ENCODE results near the gene WSCD1.

The WSCD1 gene

DNA sequence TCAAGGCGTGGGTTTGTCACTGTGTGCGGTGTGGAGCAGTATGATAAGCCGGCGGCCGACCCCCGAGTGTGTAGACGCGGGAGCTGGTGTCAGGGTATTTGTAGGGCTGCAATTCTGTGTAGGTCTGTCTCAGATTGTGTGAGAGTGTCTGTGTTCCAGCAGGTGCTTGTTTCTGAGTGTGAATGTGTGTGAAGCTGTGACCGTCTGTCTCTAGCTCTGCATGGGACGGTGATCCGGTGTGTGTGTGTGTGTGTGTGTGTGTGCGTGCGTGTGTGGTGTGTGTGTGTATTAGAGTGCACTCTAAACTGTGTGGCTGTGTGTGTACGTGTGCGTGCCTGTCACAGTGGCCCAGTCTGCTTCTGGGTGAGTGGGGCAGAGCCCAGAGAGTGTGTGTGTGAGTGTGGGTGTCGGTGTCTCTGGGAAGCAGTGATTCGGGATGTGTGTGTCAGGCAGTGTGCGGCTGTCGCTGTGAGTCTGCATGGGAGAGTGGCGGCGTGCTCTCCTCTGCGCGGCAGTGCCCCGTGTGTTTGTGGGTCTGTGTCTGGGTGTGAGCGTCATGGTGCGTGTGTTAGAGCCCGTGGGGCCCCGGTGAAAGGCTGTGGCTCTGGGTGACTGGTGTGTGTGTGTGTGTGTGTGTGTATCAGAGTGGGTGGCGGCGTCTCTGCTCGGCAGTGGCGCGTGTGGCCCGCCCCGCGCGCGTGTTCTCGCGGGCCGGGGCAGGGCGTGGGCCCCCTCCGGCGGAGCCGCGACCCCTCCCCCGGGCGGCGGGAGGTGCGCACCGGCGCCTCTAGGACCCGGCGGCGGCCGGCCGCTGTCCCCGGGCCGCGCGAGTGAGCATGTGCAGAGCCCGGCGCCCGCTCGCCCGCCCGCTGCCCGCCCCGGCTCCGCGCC is at the start of gene WSCD1:
Gene WSCD1, plus strand, starts transcription at position 841 of the 891 bp plus-strand sequence. CDS start 10,280 bp downstream, outside the sequence.
- DNase-seq: no peak

DNA sequence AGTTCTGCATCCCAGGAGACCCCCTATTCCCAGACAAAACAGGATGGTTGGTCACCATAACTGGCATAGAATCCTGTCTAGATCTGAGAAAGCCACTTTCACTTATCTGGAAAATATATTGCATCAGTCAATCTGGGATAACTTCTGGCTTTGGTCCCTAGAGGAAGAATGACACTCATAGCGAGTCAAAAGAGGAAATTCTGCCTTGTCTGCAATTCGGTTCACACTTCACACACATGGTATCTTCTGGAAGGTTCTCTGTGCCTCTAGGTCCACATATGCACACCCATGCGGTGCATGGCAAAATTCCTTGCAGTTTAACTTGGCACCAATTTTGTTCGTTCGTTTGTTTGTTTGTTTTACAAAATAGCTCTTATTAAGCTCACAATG is 49.2 kb upstream of the WSCD1 start:
- DNase-seq: no peak

DNA sequence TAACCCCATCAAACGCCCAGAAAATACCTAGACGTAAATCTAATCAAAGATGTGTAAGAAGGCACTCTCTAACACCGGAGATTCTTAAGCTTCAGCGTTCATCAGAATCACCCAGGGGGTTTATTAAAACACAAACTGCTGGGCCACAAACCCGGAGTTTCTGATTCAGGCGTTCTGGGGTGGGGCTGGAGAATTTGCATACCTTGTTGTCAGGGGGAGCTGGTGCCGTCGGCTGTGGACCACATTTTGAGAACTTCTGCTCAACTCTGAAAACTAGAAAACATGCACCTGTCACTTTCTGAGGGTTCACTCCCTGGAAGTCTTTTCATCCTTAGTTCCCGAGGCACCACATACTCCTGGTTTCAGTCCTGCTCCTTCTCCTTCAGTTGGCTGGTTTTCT is 48.6 kb upstream of the WSCD1 start:
- no peak for DNase-seq

DNA sequence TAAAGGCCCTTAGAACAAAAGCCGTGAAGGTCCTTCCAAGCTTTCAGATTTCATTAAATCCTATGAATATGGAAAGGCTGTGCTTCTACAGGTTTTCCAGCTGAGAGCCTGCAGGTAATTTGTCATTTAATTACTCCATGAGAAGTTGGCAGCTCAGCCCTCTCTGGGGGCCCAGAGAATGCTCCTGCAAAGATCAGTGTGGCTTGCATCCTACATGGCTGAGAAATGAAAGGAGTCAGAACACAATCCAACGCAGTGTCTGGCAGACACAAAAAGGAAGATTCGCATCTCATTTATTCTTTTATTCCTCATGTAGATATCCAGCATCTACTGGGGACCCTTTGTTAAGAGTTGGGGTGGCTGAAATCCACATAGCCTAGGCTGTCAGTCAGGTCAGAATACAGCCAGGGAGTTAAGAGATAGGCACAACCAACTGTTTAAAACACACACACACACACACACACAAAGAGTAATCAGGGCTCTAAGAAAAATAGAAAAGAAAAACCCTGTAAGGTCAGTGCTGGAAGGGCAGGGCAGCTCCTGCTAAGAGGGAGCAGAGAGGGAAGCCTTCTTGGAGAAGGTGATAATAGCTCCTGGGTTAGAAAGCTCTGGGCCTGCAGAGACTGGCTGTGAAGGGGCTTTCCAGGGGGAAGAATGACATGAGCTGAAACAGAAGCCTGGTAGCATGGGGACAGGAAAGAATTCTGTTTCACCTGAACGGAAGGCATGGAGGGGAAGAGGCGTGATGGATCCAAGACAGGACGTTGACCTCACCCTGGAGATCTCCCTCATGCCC is 46.9 kb upstream of the WSCD1 start:
- DNase-seq: no peak

DNA sequence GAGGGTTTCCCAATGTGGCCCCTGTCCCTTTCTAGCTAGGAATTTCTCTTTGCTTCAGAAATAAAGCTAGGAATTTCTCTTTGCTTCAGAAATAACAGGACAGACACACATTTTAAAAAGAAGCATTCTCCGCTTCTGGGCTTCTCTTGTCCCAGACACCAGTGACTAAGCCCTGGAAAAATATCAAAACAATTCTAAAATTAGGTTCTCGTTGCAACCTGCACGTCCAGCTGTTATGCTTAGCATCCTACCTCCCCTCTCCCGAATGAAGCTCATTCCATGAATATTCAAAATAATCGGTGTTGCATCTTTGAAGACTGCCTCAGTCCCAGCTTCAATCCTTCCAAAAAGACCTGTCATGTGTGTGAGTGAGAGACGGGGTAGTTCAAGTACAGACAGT is 45.6 kb upstream of the WSCD1 start:
- DNase-seq: no peak

DNA sequence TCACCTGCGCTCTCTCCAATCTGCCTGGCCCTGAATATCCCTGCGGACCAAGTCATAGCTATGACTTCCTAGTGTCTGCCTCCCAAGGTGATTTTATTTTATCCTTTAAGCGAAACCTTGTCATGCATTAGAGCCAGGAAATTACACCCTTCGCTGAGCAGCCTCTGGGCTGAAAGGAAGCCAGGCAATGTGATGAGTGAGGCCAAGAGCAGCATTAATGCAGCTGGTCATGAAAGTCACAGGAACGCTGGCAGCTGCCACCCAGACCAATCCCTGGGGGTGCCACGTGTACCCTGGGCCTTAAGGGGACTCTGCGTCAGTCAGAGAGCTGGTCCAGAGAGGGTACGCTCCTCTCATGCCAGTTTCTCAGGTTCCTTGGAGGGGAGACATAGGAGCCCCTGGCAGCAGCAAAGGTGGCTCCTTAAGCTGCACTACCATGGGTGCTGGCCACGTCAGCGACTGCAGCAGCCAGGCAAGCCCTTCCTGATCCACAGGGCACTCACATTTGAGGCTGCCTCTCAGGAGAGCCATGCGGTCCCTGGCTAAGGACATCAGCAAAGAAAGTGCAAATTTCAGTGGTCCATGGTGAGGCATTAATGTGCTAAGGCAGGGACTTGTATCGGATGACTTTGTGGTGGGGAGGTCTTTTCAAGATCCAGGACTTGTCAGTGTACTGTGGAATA is 42.7 kb upstream of the WSCD1 start:
- DNase-seq: no peak

DNA sequence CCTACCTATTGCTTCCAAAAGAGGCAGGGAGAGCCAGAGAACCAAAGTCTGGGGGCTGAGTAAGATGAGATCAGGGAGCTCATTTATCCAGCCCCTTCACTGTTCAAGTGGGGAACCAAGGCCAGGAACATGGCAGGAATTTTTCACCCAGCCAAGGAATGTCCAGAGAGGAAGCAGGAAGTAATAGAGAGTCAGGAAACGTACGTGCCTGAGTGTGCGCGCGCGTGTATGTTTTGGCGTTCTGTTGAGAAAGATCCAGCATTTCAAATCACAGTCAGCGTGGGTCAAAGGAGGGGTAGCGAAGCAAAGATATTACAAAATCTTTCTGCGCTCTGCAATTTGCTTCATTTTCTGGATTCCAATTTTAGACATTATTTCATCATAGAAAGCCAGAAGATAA is 41.9 kb upstream of the WSCD1 start:
- no peak for DNase-seq

DNA sequence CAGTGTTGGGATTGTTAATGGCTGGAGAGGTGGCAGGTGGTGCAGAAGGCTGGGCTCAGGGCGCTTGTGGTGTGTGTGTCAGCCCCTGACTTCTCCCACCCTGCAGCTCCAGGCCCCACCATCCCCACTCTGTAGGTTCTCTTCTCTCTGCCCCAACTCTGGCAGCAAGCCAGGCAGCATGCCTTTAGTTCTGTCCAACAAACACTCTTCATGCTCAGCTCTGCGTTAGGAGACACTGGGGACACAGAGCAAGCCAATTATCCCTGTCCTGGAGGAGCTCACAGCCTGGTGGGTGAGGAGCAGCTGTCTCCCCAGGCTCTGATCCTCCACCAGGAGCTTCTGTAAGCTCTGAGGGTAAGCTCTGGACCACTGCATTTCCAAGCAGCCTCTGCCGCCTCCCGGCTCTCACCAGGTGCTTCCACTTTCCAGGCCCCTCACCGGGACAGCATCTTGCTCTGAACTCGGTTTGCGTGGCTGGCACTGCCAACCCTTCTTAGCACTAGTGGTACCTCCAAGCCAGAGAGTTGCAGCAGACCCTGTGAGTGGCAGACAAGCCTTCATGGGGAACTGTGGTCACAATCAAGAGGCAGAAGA is 34.3 kb upstream of the WSCD1 start:
- no peak for DNase-seq

DNA sequence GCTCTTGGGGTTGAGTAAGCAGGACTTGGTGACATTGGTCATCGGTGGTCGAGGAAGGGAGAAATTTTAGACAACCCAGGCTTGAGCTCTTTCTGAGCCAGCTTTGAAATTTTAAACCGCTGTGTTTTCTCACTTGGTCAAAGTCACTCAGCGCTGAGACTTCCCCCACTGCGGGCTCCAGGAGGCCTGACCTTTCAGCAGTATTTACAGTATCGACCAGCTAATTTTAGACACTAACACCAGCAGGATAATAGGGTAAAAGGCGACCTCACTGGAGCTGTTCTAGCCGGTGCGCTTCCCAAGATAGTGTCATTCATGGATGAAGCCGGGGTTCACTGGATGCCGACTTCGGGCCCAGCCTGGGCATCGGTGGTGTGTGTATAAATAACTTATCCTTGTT is 29.7 kb upstream of the WSCD1 start:
- no peak for DNase-seq

DNA sequence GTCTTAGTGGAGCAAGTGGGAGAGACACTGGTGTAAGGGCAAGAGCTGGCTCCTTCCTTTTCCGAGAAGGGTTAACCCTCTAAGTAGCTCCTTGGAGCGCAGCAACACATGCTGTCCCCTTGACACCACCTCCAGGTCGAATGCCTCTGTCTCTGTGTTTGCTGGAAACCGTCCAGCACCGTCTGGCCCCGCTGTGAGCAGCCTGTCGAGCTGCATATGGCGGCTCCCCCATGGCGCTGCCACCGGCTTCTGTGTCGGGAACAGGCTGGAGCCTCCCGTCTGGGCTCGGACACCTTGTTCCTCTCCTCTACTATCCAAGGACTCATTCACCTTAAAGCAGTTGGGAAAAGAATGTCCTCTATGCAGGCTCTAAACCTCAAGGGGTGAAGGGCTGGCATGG is 28.9 kb upstream of the WSCD1 start:
- no peak for DNase-seq

DNA sequence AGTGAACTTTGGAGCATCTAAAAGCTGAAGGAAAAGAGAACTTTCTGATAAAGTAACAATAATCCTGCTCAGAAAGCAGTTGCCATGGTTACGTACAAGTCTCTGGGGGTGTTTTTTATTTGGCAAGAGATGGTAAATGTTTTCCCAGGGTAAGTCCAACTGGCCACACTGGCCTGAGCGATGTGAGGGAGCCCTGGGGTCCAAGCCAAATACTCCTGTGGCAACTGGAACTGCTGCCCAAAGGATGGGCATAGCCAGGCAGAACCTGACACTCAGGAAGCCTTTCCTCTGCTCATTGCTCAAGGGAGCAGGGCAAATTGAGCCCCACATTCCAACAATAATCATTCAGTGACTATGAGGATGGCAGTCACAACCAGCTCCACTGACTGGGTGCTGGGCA is 26.8 kb upstream of the WSCD1 start:
- DNase-seq: no peak

DNA sequence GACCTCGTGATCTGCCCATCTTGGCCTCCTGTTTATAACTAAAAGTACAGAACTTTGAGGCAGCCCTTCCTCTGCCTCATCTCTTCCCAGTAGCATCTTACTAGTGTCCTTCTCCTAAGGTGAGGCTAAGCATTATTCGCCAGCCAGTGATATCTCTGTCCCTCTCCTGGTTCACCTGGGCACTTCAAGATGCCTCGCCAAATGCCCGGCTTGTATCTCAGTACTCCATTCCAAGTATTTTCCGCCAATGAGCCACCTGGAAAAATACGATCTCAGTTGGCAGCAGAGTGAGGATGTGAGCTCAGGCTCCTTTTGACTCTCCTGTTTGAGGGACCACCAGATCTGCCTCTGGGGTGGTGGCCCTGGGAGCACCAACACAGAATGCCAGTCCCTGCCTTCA is 25.9 kb upstream of the WSCD1 start:
- no peak for DNase-seq

DNA sequence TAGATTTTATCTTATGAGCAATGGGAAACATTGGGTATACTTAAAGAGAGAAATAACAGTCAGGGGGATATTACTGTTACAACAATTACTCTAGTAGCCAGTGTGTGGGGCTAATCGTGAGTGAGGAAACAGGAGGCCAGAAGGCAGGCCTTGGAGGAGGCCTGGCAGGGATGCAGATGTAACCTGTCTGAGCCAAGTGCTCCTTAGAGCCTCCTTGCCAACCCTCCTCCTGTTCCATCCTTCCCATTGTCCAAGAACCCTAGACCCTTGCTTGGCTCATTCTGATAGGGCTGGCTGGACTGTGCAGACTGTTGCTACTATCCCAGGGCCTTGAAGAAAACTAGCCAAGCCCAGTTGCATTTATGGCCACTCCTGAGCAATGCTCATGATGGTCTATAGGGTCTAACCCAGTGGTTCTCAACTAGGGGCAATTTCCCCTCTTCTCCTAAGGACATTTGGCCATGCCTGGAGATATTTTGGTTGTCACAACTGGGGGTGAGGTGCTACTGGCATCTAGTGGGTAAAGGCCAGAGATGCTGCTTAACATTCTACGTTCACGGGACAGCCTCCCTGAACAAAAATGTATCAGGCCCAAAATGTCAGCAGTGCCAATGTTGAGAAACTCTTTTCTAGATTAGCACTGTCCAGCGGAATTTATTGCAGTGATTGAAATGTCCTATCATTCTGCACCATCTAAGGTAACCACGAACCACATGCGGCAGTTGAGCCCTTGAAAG is 24.4 kb upstream of the WSCD1 start:
- DNase-seq: no peak

DNA sequence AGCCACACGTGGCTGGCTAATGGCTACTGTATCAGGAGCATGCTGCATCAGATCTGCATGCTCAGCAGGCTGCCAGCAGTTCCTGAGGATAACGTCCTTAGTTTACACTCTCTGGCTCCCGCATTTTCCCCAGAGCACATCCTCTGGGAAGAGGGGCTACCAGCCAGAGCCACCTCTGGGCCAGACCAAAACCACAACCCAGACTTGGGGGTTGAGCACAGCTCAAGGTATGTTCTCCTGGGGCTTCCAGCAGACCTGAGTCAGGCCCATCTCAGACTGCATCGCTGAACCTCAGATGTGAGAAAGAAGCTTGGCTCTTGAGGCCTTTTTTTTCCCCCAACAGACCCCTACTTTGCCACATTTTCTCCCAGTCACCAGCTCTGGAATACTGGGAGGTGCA is 23.7 kb upstream of the WSCD1 start:
- no peak for DNase-seq

DNA sequence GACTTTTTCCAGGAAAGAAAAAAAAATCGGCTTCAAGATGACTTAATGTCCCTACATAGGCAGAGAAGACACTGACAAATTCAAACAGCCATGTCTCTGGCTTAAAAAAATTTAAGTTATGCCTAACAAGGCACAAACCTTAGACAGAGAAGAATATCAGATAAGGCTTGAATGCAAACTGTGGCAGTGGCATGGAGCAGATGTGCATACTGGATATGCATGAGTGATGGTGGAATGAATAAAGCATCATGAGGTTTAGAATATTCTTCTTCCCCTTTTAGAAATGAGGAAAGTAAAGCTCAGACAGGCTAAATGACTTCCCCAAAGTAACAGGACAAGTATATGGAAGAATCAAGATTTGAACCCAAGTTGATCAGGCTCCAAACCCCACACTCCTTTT is 23.2 kb upstream of the WSCD1 start:
- no peak for DNase-seq

DNA sequence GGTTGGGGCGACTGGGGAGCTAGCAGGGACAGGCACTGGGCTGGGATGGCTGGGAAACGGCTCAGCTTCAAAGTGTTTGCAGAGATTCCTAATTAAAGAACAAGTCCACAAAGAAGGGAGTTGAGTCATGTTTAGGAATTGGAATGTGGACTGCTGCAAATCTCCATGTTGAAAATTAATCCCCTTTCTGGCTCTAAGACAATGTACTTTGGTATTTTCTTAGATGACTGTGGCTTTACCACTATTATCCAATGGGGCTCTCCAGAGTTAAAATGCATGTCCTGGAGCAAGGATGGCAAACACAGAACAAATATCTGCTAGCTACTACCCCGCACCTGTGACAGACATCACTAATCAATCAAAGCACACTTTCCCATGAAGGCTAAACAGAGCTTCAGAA is 22.2 kb upstream of the WSCD1 start:
- DNase-seq: no peak

DNA sequence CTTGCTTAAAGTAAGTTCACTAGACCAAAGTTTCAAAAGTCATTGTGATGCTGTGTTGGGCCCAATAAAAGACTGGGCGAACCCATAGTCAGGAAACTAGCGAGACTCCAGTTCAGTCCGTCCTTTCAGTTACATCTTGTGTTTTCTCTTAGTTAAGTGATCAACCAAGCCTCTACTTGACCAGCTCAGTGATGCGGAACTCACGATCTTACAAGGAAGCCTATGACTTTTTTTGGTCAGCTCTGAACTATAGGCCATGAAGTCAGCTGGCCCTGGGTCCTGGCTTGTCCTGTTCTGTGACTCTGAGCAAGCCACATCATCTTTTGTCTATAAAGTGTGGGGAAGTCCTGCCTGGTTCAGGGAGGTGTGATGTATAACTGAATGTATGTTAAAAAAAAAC is 21.7 kb upstream of the WSCD1 start:
- DNase-seq: no peak

DNA sequence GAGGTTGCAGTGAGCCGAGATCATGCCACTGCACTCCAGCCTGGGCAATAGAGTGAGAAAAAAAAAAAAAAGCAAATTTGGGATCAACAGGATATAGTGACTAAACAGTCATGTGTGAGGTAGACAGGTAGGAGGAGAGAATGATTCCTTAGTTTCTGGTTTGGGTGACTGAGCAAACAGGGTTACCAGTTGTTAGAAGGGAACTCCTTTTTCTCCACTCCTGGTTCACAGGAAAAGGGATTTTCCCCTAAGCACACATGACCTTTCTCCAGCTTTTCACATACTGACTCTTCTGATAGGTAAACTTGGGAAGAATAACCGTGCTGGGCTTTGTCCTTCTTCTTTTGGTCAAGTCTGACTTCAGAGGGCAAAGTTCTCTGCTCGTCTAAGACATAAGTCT is 17.3 kb upstream of the WSCD1 start:
- no peak for DNase-seq

DNA sequence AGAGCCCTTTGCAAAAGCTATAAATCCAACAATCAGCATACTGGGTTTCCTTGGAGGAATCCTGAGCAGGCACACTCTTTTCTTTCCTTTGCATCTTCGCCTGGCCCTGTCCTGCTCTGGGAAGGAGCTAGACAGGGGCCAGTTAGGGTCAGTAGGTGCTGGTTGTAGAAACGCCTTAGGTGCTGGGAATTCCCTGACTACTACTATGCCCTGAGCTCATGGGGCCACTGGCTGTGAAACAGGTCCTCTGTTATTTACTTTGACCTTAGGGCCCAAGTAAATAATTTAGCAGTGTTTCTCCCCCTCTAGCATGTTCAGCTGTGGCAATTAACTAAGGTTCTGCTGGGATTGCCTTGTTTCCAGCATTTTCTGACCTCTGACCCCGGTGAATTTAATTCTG is 15.8 kb upstream of the WSCD1 start:
- DNase-seq: no peak

DNA sequence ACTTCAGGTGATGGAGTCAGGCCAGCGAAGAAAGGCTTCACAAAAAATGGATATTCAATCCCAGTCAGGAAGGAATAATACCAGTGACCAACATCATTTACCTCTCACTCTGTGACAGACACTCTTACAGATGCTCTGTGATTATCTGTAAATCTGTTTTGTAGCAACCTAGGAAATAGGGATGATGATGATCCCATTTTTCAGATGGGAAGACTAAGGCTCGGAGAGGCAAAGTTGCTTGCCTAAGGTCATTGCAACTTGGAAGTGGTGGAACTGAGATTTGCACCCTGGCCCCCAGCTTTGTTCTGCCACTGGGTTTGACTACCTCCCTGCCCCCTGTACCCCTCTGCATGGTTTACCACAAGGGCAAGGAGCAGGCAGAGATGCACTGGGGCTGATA is 14.1 kb upstream of the WSCD1 start:
- no peak for DNase-seq

DNA sequence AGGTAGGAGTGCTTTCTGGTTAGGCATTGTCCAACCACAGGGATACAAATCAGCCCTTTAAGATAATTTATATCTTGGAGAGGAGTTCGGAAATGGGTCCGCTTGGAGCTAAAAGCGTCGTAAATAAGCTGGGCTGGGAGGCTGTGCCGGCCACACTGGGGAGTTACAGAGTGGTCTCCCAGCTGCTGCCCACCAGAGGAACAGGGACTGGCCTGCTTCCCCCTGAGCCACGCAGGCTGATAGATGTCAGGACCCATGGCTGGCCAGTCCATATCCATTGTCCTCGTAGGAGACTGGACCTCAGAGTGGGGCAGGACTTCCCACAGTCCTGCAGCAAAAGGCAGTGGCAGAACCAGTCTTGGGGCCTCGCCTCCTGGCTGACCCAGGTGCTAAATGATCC is 12.6 kb upstream of the WSCD1 start:
- DNase-seq: no peak

DNA sequence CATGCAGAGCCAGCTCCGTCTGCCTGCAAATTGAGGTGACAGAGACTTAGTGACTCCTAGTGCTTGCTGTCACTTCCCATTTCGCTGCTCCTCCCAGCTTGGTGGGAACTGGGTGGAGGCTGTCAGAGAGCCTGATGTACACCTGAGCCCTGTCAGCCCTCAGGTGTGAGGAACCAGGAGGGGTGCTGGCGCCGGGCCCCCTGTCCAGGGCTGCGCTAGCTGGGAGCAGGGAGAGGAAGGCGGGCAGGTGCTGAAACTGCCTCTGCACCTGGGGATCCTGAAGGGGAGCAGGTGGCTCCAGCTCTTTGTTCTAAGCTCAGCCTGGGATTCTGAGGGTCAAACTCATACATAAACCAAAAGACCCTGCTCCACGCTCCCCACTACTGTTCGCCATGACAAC is 10.8 kb upstream of the WSCD1 start:
- no peak for DNase-seq

DNA sequence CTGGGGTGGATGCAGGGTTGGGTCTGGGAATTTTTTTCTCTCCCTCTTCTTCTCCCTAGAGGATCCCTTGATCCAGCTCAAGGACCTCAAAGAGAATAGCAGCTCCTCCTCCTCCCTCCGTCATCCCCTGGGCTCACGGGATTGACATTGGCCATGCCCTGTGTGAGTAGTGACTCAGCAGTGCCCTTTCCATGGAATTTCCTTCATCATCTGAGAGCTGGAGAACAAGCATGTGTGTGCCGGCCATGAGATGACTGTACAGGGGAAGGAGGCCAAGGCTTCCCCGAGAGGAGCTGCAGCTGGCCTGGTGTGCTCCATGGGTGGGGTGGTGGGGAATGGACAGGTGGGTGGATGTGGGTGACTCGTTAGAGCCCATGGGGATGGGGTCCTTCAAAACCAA is 8.9 kb upstream of the WSCD1 start:
- DNase-seq: no peak
